Lung (tissue), 12 donors: ENCODE data around the gene POC1B. TPM values are rescaled to one million over a fixed set of nuclear protein-coding genes. Genes with fewer than 3 reads are reported as not detected.

Experiments
- ATAC-seq: fragments of 200-7000 bp; cut with Tn5 transposase; one replicate; pipeline ENCODE4 v1.9.1; 2020; ENCODE audit warnings: moderate number of reproducible peaks; ENCODE audit not compliant: insufficient read depth, low FRiP score
- DNase-seq, 3 donors: peaks; one replicate each; pipeline ENCODE4 v3.0.0-alpha.2; 2013 to 2017
- H3K27ac ChIP-seq, 2 donors: one replicate each; pipeline ENCODE4 v1.5.1; 2013; ENCODE audit warnings: mild to moderate bottlenecking in 2 of 2, moderate library complexity in 2 of 2, control low read depth in 1 of 2, inconsistent platforms in 1 of 2, low read depth in 1 of 2, low read length in 1 of 2
- H3K27me3 ChIP-seq, 3 donors: one replicate each; pipeline ENCODE4 v1.5.1; 2013; ENCODE audit warnings: low read length in 2 of 3; ENCODE audit not compliant: control insufficient read depth in 3 of 3, insufficient read depth in 3 of 3
- H3K36me3 ChIP-seq, 4 donors: one replicate each; pipeline ENCODE4 v1.5.1; 2013; ENCODE audit warnings: low read length in 4 of 4, mild to moderate bottlenecking in 1 of 4, moderate library complexity in 1 of 4; ENCODE audit not compliant: control insufficient read depth in 4 of 4, insufficient read depth in 4 of 4
- H3K4me1 ChIP-seq, 5 donors: one replicate each; pipeline ENCODE4 v1.5.1; 2013; ENCODE audit warnings: low read length in 5 of 5, mild to moderate bottlenecking in 2 of 5, moderate library complexity in 1 of 5; ENCODE audit not compliant: control insufficient read depth in 5 of 5, insufficient read depth in 5 of 5
- H3K4me3 ChIP-seq: one replicate; pipeline ENCODE4 v1.5.1; 2013; ENCODE audit warnings: mild to moderate bottlenecking, control low read depth, moderate library complexity
- H3K9ac ChIP-seq, 2 donors: one replicate each; pipeline ENCODE4 v1.5.1; 2013; ENCODE audit warnings: low read length in 2 of 2, control low read depth in 1 of 2; ENCODE audit not compliant: insufficient read depth in 1 of 2
- H3K9me3 ChIP-seq, 4 donors: one replicate each; pipeline ENCODE4 v1.5.1; 2013; ENCODE audit warnings: low read length in 3 of 4, mild to moderate bottlenecking in 1 of 4, moderate library complexity in 1 of 4; ENCODE audit not compliant: control insufficient read depth in 4 of 4, insufficient read depth in 3 of 4
- WGBS, 2 donors: extraction: QIAGEN DNeasy Blood & Tissue Kit; methylation state at CpG; one replicate each; pipeline ENCODE4 v1.1.7; 2013; 5-methylcytosine and 5-hydroxymethylcytosine counted together
- polyA plus RNA-seq, 2 donors: library from polyadenylated mRNA; stranded (reverse); fragments of 200-250 nt; gene quantifications; one replicate each; pipeline ENCODE4 v1.2.1, GENCODE V29; 2013
- total RNA-seq, 2 donors: library from RNA; depleted of rRNA in 1 of 2; stranded (reverse); fragments of >200 nt in 1 of 2; gene quantifications; one replicate each; pipeline ENCODE4 v1.2.1, GENCODE V29; 2014 to 2021
- TF ChIP-seq, protein P1 (sequence below): IDR thresholded peaks from 2 replicates; pipeline ENCODE4 v1.5.1; 2012; ENCODE audit warnings: mild to moderate bottlenecking; ENCODE audit errors: control extremely low read depth, extremely low read depth
- donor health status: control.
- donor health status: control.
- donor health status: Bipolar disorder and iron deficiency.
- donor health status: healthy.
- donor health status: DM: yes; HTN: yes; CAD: no.

Gene POC1B
- total and polyA plus RNA-seq, 4 donors, result 6.9 to 32.6 (median 10.9) TPM

DNA sequence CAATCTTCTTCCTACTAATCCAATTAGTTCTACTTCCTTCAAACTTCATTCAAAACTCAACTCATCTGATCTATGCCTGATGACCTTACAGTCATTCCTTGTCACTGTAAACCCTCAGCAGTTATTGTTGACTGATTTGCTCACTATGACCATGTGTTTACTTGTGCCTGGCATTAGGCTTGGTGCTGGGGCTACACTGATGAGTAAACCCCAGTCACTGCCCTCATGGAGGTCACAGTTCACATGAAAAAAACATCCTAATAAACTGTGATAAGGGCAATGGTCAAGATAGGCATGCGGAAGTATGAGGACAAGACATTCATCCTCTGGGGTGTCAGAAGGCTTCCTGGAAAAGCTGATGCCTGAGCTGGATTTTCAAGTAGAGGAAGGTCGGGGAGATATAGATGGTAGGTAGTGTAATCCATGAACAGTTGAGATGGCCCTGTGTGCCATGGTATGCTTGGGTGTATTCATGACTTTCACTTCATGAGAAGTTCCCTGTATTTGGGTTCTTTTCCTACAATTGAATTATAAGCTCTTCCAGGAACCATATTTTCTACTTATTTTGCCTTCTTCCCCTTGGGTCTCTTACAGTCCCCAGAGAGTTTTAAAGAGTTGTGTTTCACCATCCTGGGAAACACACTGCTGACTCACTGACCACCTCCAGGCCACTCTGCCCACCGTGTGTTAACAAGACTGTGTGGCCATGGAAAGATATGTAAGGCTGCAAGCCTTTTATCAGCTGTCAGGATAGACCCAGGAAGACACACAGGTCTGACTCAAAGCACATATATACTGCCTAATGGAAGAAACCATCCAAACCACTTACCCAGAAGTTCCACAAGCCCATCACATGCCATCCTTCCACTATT lies 134.8 kb downstream of the POC1B start:
- Histone ChIP-seq H3K27ac (peak overlapping the region; percentile 61 to 77), H3K9ac (no peak overlapping the region), H3K9me3 (no peaks in the 10 kb centered on the region), H3K36me3 (no peaks in the 10 kb centered on the region), H3K4me1 (peaks cover 9 to 32% (median 18%) of the 10 kb centered on the region in 5 donors), H3K27me3 (no peaks in the 10 kb centered on the region), H3K4me3 (no peak overlapping the region)
- no peak for DNase-seq
- WGBS, 2 donors, result 57 to 60% methylated on average over 3 of the region's 3 CpGs
- ATAC-seq, result peak; percentile 14
- TF ChIP-seq, protein P1, sequence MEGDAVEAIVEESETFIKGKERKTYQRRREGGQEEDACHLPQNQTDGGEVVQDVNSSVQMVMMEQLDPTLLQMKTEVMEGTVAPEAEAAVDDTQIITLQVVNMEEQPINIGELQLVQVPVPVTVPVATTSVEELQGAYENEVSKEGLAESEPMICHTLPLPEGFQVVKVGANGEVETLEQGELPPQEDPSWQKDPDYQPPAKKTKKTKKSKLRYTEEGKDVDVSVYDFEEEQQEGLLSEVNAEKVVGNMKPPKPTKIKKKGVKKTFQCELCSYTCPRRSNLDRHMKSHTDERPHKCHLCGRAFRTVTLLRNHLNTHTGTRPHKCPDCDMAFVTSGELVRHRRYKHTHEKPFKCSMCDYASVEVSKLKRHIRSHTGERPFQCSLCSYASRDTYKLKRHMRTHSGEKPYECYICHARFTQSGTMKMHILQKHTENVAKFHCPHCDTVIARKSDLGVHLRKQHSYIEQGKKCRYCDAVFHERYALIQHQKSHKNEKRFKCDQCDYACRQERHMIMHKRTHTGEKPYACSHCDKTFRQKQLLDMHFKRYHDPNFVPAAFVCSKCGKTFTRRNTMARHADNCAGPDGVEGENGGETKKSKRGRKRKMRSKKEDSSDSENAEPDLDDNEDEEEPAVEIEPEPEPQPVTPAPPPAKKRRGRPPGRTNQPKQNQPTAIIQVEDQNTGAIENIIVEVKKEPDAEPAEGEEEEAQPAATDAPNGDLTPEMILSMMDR, result no peak

DNA sequence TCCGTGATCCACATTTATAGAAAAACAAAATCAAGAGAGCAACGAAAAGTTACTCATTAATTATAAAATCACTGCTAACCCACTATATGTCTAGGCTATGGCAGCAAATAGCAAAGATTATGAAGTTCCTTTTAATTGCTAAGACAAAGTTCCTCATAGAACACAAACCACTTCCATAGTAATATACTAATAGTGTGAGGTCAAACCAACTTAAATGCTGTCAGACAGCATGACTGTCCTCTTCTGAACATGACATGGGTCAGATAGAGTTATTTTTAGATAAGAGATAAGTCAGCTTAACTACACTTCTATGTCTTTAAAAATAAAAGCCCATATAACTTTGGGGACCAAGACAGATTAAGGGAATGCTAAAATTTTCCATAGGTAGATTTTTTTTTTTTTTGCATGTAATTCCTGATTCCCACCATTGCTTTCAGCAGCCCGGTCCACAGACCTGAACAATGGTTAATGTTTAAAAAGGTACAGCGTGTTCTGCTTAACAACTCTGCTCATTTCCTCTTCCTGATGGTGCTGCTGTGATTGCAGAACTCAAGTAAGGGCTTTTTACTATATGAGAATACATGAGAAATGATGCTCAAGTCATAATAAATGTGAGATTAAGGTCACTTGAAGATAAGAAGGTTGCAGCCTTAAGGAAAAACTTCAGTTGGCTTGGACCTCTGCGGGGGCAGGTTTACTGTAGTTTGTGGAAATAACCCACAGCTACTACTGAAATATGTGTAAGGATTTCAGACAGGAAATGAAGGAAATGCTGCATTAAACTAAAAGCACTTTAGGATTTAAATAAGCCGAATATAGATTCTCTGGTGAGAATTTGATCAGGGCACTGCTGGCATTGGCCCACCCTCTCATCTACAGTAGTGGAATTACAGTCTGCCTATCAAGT lies 135.8 kb downstream of the POC1B start:
- ATAC-seq (peak; percentile 80), DNase-seq (peak in 2 of 3 donors; percentile 48 to 49)
- Histone ChIP-seq H3K4me3 (no peak overlapping the region), H3K9ac (no peak overlapping the region), H3K27me3 (no peaks in the 10 kb centered on the region), H3K9me3 (no peaks in the 10 kb centered on the region), H3K36me3 (no peaks in the 10 kb centered on the region), H3K27ac (peak overlapping the region; percentile 70 to 77), H3K4me1 (peaks cover 9 to 34% (median 18%) of the 10 kb centered on the region in 5 donors)
- TF ChIP-seq, protein P1, result no peak
- 26 to 34% methylated on average over 6 of the region's 6 CpGs for WGBS, 2 donors

DNA sequence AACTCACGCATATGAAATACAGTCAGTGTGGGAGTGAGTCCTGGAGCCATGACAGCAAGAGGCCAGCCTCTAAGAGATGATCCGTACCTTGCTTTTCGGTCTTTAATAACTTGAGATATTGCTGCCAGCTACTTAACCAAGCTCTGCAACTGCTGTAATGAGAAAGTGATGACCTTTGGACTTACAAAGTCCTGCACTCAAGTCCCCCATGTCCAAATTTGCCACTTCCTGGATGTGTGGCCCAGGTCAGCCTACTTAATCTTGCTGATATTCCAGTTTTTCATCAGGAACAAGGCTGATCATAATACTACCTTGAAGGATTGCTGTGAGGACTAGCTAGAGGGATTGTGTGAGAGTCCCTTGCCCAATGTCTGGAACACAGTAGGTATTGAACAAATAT lies 139.7 kb downstream of the POC1B start:
- TF ChIP-seq, protein P1, result no peak
- Histone ChIP-seq H3K36me3 (no peaks in the 10 kb centered on the region), H3K9me3 (no peaks in the 10 kb centered on the region), H3K4me3 (no peak overlapping the region), H3K27me3 (no peaks in the 10 kb centered on the region), H3K4me1 (peaks cover 16 to 42% (median 23%) of the 10 kb centered on the region in 5 donors), H3K9ac (no peak overlapping the region), H3K27ac (peak overlapping the region in 1 of 2 donors; percentile 5)
- WGBS, 2 donors, result 80 to 88% methylated on average over 3 of the region's 3 CpGs
- DNase-seq, result no peak
- ATAC-seq, result no peak
